ENCODE data around the gene TRAPPC1. TPM values are rescaled to one million over a fixed set of nuclear protein-coding genes. Genes with fewer than 3 reads are reported as not detected.
A peak's percentile ranks its signal among the peaks of the same experiment; 100 is the strongest.
"Not testable (repeated sequence)": the region's sequence is repeated elsewhere in the genome, so short reads cannot be mapped to it uniquely, and the experiment has no call there.

TRAPPC1 gene, protein sequence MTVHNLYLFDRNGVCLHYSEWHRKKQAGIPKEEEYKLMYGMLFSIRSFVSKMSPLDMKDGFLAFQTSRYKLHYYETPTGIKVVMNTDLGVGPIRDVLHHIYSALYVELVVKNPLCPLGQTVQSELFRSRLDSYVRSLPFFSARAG
- 100 to 1,000 TPM in 1 of 2 donors, 10 to 100 TPM in 1; 79.6 to 107 TPM for total RNA-seq
- long read RNA-seq, partial matches to known transcripts: 0 of 2 reads
- long read RNA-seq, other reads (novel, unspliced or antisense): 1 of 2 reads

DNA sequence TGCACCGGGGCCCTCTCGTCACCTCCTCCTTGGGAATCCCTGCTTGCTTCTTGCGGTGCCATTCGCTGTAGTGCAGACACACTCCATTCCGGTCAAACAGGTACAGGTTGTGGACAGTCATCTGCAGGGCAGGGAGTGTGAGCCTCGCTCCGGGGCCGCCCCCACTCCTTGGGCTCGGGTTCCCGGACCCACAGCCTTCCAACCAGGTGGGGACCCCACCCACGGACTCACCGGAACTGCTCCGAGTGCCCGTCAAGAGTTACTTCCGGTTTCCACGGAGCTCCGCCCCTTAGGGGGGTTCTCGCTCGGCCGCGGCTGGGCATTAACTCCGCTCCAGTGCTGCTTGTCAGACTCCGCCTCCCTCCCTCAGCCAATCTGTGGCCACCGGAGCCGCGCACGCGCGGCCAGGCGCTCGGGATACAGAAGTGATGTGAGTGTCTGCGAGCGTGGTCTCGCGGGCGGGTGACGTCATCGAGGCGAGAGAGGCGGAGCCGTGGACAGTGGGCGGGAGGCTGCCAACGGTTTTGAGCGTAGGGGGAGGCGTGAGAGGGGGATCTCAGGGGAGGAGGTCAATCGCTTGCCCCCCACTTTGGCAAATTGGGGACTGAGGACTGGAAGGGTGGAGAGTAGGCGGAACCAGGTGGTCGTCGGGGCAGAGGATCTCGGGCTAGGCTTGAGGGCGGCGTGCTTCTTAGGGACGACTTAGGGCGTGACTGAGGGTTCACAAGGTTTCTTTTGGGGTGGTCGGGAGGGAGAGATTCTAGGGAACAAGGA lies at the start of gene TRAPPC1, which contains the start of gene CNTROB:
Gene TRAPPC1 (minus strand): TSS at position 238 of the 774 bp plus-strand sequence. CDS start 117 bp downstream, at position 121.
Gene CNTROB (plus strand): TSS at position 498 of the 774 bp plus-strand sequence. CDS start 874 bp downstream, outside the sequence.
- DNase-seq (peak; percentile 99), ATAC-seq (peak; percentile 98 to 99)
- intact Hi-C loops (cut with DNase I): no loop called here

DNA sequence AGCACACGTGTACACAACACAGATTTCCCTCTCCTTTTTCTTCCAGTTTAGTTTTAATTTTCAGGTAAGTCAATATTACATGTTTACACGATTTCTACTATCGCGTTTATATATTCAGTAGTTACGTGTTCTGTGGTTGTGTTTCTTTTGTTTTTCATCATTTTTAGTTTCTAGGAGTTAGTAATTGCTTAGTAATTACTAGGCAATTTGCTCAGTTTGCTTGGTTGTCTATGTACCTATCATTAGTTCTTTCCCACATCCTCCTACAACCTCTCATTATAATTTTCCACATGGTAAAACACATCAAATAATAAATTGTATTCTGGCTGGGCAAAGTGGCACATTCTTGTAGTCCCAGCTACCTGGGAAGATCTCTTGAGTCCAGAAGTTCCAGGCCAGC lies 46.1 kb upstream of the TRAPPC1 start:
- intact Hi-C loops (cut with DNase I): no loop called here
- no peak for DNase-seq
- ATAC-seq: no peak

DNA sequence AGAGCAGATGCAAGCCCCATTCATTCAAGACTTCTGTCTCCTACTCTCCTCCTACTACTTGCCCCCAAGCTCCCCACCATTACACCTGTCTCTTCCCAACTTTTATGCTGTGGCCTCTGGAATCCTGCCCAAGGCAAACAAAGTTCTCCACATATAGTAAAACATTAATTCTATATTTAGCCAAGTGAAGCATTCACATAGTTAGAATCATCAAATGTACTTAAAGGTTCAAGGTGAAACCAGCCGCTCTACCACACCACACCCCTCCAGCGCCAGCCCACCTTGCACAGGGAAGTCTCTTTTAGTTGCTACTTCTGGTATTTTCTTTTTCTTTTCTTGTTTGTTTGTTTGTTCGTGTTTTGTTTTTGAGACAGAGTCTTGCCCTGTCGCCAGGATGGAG lies 45.3 kb upstream of the TRAPPC1 start:
- DNase-seq: no peak
- no peak for ATAC-seq
- intact Hi-C loops (cut with DNase I): no loop called here

DNA sequence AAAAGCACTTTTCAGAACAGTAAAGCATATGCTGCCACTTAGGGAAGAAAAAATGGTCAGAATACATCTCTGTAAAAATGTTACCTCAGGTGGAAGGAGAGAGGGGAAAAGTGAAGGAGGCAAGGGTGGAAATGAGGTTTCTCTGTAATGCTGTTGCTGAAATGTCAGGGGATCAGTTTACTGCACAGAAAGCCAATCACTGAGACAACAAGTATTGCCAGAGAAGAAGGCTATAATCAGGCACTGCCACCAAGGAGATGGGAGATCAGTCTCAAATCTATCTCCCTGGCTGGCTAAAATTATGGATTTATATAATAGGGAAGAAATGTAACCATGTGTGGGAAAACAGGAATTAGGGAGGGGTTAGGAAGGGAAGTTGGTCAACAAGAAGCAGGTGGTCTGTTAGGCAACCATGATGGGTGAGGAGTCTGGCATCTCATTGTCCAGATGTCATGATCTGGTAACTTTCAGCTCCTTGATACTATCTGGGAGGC lies 42.9 kb upstream of the TRAPPC1 start:
- intact Hi-C loops (cut with DNase I): no loop called here
- ATAC-seq: no peak

DNA sequence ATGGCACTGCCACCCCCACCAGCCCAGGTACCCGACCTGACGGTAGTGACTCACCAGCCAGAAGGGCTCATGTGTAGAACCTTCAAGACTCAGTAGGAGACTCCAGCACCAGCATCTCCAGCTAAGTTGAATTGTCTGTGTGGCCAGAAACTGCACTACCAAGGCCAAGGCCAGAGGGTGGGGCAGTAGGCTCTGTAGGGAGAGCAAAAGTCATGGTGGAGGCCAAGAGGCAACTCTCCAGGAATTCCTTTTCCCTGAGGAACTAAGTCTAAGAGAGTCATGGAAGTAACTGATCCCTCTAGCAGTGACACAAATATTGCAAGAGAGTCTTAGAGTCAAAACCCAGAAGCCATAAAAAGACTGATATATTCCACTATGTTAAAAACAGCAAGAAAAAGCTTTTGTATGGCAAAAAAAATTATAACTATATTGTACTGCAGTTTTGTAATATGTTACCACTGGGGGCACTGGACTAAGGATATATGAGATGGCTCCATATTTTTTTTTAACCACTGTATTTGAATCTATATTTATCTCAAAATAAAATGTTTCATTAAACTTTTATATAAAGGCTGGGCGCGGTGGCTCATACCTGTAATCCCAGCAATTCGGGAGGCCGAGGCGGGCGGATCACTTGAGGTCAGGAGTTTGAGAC lies 40.5 kb upstream of the TRAPPC1 start:
- ATAC-seq: peak in 1 of 2 donors; percentile 87
- DNase-seq: no peak
- intact Hi-C loops (cut with DNase I): no loop called here

More for the DNA sequence above, 42.9 kb upstream of the TRAPPC1 start:
- no peak for DNase-seq

DNA sequence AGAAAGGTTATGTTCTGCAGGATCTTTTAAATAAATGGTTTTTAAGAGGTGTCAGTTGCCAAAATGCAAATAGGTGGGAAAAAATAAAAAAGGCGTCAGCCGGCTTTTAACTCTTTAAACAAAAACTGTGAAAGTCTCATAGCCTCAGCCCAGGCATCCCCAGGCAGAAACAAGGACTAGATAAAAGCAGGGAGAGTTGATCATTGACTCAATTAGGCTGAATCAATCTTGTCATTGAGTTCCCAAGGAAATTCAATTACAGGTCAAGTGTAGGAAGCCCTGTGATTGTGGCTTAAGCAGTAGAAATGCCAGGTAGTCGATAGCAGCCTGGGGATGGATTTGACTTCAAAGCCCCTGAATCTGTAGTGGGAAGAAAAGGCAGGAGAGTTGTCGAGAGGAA lies 39.9 kb upstream of the TRAPPC1 start:
- ATAC-seq: no peak
- intact Hi-C loops (cut with DNase I): no loop called here
- no peak for DNase-seq

DNA sequence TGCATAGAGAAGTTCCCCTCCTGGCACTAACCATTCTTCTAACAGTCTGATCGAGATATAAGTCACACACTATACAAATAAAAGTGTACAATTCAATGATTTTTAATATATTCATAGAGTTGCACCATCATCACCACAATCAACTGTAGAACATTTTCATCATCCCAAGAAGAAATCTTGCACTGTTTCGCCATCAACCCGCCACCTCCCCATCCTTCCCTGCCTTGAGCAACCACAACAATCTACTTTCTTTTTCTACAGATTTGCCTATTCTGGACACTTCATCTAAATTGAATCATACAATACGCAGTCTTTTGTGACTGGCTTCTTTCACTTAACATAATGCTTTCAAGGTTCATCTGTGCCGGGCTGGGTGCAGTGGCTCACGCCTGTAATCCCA lies 37.7 kb upstream of the TRAPPC1 start:
- intact Hi-C loops (cut with DNase I): no loop called here
- DNase-seq (no peak), ATAC-seq (no peak)

DNA sequence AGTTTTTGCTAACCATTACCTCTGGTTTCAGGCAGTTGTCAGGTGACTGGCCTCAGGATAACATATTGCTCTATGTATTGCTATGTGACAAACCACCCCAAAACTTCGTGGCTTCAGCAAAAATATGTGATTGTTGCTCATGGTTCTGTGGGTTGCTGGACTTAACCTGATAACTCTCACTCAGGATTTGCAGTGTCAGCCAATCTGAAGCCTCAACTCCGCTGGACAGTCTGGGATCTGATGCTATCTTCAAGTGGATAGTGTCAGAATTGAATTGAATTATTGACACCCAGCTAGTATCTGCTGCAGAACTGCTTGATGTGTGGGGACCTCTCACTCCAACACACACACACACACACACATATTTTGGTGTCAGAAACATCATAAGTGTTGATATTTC lies 36.0 kb upstream of the TRAPPC1 start:
- intact Hi-C loops (cut with DNase I): no loop called here
- ATAC-seq (no peak), DNase-seq (no peak)

DNA sequence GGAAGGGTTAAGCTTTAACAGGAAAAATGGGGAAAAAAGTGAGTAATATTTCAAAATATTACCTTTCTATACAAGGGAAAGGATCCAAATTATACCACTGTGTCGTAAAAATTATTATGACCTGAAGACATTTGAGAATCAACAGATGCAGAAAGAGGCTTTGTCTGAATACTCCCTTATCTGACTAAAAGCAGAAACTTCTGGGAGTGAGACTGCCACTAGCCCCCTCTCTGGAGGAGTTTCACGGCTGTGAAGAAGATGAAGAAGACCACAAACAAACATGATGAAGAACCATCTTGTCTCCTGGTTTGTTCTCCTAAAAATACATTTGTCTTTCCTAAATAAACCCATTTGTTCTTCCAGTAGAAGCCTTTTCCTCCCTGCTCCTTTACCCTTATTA lies 29.7 kb upstream of the TRAPPC1 start:
- ATAC-seq (no peak), DNase-seq (no peak)
- intact Hi-C loops (cut with DNase I): no loop called here

DNA sequence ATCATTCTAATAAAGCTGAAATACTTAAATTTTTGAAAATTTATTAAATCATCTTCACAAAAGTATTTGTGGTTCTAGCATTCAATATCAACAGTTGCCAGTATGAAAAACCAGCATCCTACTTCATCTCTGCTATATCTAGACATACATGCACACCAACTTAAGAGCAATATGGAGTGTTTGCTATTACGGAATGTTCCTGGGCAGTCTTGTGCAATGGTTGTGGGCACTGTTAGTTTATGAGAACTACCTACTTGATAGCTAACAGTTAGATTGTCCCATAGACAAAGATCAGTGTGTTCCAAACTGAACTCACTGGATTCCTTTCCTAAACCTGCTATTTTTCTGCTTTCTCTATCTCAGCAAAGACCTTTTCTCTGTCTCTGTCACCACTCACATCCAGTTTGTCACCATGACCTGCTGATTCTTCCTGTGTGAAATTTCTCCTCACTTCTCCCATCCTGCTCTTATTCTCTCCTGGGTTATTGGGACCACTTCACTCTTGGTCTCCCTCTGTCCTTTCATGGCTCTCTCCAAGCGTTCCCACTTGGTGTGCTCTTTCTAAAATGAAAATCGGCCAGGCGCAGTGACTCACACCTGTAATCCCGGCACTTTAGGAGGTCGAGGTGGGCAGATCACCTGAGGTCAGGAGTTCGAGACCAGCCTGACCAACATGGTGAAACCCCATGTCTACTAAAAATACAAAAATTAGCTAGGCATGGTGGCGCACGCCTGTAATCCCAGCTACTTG lies 27.9 kb upstream of the TRAPPC1 start:
- DNase-seq (no peak), ATAC-seq (no peak)
- intact Hi-C loops (cut with DNase I): no loop called here

DNA sequence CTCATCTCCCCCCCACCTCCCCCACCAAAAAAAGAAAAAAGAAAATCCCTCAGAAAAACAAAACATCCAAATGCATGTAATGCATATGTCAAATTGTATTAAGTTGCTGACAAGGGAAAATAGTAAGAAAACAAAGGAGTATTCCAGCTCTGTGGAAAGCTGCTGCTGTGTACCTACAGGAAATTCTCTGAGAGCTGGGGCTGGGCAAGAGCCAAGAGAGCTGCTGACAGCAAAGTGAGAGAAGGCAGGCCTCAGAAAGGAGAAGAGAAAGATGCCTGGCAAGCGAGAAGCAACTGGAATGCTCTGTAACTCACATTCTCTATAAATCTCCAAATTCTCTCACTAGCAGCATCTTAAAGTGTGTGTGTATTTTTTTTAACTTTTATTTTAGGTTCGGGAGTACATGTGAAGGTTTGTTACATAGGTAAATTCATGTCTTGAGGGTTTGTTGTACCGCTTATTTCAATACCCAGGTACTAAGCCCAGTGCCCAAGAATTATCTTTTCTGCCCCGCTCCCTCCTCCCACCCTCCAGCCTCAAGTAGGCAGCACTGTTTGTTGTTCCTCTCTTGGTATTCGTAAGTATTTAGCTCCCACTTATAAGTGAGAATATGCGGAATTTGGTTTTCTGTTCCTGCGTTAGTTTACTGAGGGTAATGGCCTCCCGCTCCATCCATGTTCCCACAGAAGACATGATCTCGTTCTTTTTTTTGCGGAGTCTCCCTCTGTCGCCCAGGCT lies 24.7 kb upstream of the TRAPPC1 start:
- DNase-seq: peak; percentile 70
- intact Hi-C loops (cut with DNase I): no loop called here
- ATAC-seq: peak; percentile 89 to 94

DNA sequence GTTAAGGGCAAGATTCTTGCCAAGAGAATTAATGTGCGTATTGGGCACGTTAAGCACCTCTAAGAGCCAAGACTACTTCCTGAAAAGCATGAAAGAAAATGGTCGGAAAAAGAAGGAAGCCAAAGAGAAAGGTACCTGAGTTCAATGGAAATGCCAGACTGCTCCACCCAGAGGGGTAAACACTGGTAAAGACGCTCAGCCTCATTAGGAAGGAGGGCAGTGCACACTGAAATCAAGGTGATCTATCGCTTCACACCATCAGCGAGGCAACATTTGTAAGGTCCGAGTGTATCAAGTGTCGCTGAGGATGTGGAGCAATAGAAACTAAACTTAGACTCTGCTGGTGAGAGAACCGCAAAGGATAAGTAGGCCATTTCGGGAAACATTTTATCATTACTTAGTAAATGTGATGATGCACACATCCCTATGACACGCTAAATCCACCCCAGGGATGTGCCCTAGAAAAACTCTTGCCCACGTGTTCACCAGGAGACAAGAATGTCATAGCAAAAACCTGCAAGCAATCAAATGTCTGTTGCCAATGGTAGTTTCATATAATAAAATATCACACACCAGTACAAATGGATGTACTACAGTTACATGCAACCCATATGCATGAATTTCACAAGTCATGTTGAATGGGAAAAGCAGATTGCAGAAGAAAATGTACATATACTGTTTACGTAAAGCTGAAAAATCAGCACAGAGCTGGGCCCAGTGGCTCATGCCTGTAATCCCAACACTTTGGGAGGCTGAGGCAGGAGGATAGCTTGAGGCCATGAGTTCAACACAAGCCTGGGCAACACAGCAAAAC lies 23.9 kb upstream of the TRAPPC1 start:
- ATAC-seq: peak; percentile 74 to 77
- DNase-seq: no peak
- intact Hi-C loops (cut with DNase I): no loop called here

DNA sequence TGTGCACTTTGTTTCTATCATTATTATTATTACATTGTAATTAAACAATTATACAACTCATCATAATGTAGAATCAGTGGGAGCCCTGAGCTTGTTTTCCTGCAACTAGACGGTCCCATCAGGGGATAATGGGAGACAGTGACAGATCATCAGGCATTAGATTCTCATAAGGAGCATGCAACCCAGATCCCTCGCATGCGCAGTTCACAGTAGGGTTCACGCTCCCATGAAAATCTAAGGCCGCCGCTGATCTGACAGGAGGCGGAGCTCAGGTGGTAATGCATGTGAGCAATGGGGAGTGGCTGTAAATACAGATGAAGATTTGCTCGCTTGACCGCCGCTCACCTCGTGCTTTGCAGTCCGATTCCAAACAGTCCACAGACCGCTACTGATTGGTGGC lies 21.5 kb upstream of the TRAPPC1 start:
- ATAC-seq; intact Hi-C loops (cut with DNase I); DNase-seq: not testable (repeated sequence)

DNA sequence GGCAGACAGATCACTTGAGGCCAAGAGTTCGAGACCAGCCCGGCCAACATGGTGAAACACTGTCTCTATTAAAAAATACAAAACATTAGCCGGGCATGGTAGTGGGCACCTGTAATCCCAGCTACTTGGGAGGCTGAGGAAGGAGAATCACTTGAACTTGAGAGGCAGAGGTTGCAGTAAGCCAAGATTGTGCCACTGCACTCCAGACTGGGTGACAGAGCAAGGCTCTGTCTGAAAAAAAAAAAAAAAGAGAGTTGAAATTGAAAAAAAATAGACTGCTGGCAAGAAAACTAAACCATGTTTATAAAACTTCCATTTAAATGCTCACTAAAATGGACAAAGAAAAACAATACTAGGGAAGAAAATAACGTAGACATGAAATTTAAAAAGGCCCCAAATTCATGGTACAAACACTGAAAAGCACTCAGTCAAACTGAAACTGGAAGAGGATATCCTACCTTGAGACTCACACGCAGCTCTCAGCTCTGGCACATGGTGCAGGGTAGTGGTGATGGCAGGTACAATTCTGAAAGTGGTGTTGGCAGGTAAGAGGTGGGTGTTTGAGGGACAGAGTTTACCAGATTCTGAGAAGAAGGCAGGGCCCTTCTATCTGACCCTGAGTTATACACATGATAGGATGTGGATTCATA lies 19.5 kb upstream of the TRAPPC1 start:
- intact Hi-C loops (cut with DNase I): no loop called here
- DNase-seq (no peak), ATAC-seq (no peak)

DNA sequence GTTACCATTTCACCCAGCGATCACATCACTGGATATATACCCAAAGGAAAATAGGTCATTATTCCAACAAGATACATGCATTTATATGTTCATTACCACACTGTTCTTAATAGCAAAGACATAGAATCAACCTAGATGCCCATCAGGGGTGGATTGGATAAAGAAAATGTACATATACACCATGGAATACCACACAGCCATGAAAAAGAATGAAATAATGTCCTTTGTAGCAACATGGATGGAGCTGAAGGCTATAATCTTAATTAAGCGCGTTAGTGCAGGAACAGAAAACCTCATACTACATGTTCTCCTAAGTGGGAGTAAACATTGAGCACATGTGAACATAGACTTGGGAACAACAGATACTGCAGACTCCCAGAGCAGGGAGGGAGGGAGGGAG lies 18.8 kb upstream of the TRAPPC1 start:
- ATAC-seq: no peak
- no peak for DNase-seq
- intact Hi-C loops (cut with DNase I): no loop called here

DNA sequence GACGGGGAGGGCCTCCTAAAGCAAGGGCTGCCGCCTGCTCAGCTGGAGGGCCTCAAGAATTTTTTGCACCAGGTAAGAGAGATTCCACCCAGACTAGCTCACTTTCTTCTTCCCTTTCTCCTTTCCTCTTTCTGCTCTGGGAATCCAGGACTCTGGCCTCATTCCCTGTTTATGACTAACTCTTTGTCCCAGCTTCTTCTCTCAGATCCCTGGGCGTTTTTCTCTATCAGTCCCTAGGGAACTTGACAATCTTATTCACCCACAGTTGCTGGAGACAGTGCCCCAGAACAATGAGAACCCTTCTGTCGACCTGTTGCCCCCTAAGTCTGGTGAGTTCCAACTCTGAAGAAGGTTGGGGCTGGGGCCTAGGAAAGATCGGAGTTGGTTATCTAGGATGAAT lies 15.9 kb upstream of the TRAPPC1 start:
- no peak for DNase-seq
- intact Hi-C loops (cut with DNase I): no loop called here
- ATAC-seq: no peak

DNA sequence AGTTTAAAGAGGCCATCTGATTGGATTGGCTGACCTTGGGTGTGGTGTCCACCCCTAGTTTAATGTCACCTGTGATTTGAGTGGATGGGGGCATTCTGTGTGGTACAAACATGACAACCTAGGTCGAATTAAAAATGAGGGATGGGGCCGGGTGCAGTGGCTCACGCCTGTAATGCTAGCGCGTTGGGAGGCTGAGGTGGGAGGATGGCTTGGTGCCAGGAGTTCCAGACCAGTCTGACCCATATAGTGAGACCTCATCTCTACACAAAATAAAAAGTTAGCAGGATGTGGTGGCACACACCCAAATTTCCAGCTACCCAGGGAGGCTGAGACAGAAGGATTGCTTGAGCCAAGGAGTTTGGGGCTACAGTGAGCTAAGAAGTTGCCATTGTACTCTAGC lies 14.7 kb upstream of the TRAPPC1 start:
- ATAC-seq: no peak
- no peak for DNase-seq
- intact Hi-C loops (cut with DNase I): no loop called here
